ENCODE data around the gene HBQ1. TPM values are rescaled to one million over a fixed set of nuclear protein-coding genes. Genes with fewer than 3 reads are reported as not detected.

The HBQ1 gene
- 7.0 and 9.2 TPM in 2 replicates for total RNA-seq (2022)
- percentile 34 among the genes with signal in this experiment for Bru-seq, nascent RNA
- percentile 41 among the genes with signal in this experiment for BruChase-seq, experiment 1, labeled RNA remaining after a 2-hour chase
- percentile 58 among the genes with signal in this experiment for BruChase-seq, experiment 2, labeled RNA remaining after a 6-hour chase
- long read RNA-seq, transcript HBQ1-201 (3 exons, 536 nt), result major isoform, 9 of 9 reads
- long read RNA-seq, partial matches to known transcripts, result 0 of 9 reads
- long read RNA-seq, other reads (novel, unspliced or antisense), result 0 of 9 reads

- no peaks in the 10 kb centered on the region for H3K4me1 Mint-ChIP-seq (ENCODE audit: low read depth, unreplicated experiment)
- no TSS peak for BruUV-seq (replicated peaks)
- H3K27me3 Mint-ChIP-seq (ENCODE audit: insufficient read depth, unreplicated experiment), result peaks cover 4% of the 10 kb centered on the region
- peak within 1 kb of the TSS; percentile 64 for H3K4me3 Mint-ChIP-seq (ENCODE audit: unreplicated experiment)
- Histone ChIP-seq H3K4me1 (peaks cover 5% of the 10 kb centered on the region), H3K4me3 (ENCODE audit: low read depth, low read length) (peak within 1 kb of the TSS; percentile 83), H3K27me3 (replicated peaks; ENCODE audit: control insufficient read depth, insufficient read depth, low read length) (no peaks in the 10 kb centered on the region), H3K36me3 (ENCODE audit: control insufficient read depth, insufficient read depth, low read length) (no peaks in the 10 kb centered on the region), H3K9me3 (no peaks in the 10 kb centered on the region)
- H3K9me3 Mint-ChIP-seq (ENCODE audit: unreplicated experiment), result no peaks in the 10 kb centered on the region
- DNase-seq, result peak in 1 of 2 experiments; percentile 80
- peak in 1 of 2 experiments; percentile 43 for TF ChIP-seq CTCF (IDR thresholded peaks at IDR 0.05; ENCODE audit: insufficient read depth in 1 of 2, low read depth in 1 of 2, low read length in 1 of 2, severe bottlenecking in 1 of 2, unreplicated experiment in 1 of 2)
- ChIA-PET CTCF (interaction anchor here (0.5 to 1.4 kb wide), 7 partner anchors 9 to 221 kb away, joined by 3 to 7 read pairs (median 5); partner anchors contain the start of gene RHBDF1), POLR2A (interaction anchor here (0.6 kb wide), 1 partner anchor 171 kb away, joined by 3 read pairs; no protein-coding TSS in a partner anchor)
- peaks cover 32% of the 10 kb centered on the region for H3K36me3 Mint-ChIP-seq (ENCODE audit: insufficient read depth, unreplicated experiment)
- intact Hi-C loops (cut with micrococcal nuclease; ENCODE audit: unreplicated experiment), result loop anchor here (2.0 kb wide), 2 partner anchors 63 to 73 kb away; no protein-coding TSS in a partner anchor
- no peak within 1 kb of the TSS for H3K27ac Mint-ChIP-seq (ENCODE audit: unreplicated experiment)
Measured at GRCh38 chr16:180101-180675, at the start of gene HBQ1. Gene HBQ1 (plus strand): TSS chr16:180459. CDS start chr16:180487, 28 bp downstream.

- Histone ChIP-seq H3K4me3 (ENCODE audit: low read depth, low read length) (no peak overlapping the region), H3K9me3 (no peaks in the 10 kb centered on the region), H3K4me1 (no peaks in the 10 kb centered on the region), H3K27me3 (replicated peaks; ENCODE audit: control insufficient read depth, insufficient read depth, low read length) (no peaks in the 10 kb centered on the region), H3K36me3 (ENCODE audit: control insufficient read depth, insufficient read depth, low read length) (no peaks in the 10 kb centered on the region)
- no peaks in the 10 kb centered on the region for H3K36me3 Mint-ChIP-seq (ENCODE audit: insufficient read depth, unreplicated experiment)
- ChIA-PET CTCF (no interaction called here), POLR2A (no interaction called here)
- no peak for TF ChIP-seq CTCF (IDR thresholded peaks at IDR 0.05; ENCODE audit: insufficient read depth in 1 of 2, low read depth in 1 of 2, low read length in 1 of 2, severe bottlenecking in 1 of 2, unreplicated experiment in 1 of 2)
- no TSS peak for BruUV-seq (replicated peaks)
- H3K9me3 Mint-ChIP-seq (ENCODE audit: unreplicated experiment), result no peaks in the 10 kb centered on the region
- H3K4me1 Mint-ChIP-seq (ENCODE audit: low read depth, unreplicated experiment), result no peaks in the 10 kb centered on the region
- no peaks in the 10 kb centered on the region for H3K27me3 Mint-ChIP-seq (ENCODE audit: insufficient read depth, unreplicated experiment)
- no peak overlapping the region for H3K4me3 Mint-ChIP-seq (ENCODE audit: unreplicated experiment)
- H3K27ac Mint-ChIP-seq (ENCODE audit: unreplicated experiment), result no peak overlapping the region
- no peak for DNase-seq
- intact Hi-C loops (cut with micrococcal nuclease; ENCODE audit: unreplicated experiment), result no loop called here
Measured at GRCh38 chr16:130533-131173, 49.6 kb upstream of the HBQ1 start.

GRCh38 chr16:132120-132519 lies 48.1 kb upstream of the HBQ1 start:
- intact Hi-C loops (cut with micrococcal nuclease; ENCODE audit: unreplicated experiment), result no loop called here
- H3K36me3 ChIP-seq (ENCODE audit: control insufficient read depth, insufficient read depth, low read length), result no peaks in the 10 kb centered on the region
- no peaks in the 10 kb centered on the region for H3K4me1 ChIP-seq
- no peaks in the 10 kb centered on the region for H3K27me3 ChIP-seq (replicated peaks; ENCODE audit: control insufficient read depth, insufficient read depth, low read length)
- no peak overlapping the region for H3K4me3 Mint-ChIP-seq (ENCODE audit: unreplicated experiment)
- no peak overlapping the region for H3K4me3 ChIP-seq (ENCODE audit: low read depth, low read length)
- ChIA-PET CTCF (no interaction called here), POLR2A (no interaction called here)
- no peak for TF ChIP-seq CTCF (IDR thresholded peaks at IDR 0.05; ENCODE audit: insufficient read depth in 1 of 2, low read depth in 1 of 2, low read length in 1 of 2, severe bottlenecking in 1 of 2, unreplicated experiment in 1 of 2)
- H3K27ac Mint-ChIP-seq (ENCODE audit: unreplicated experiment), result no peak overlapping the region
- H3K4me1 Mint-ChIP-seq (ENCODE audit: low read depth, unreplicated experiment), result no peaks in the 10 kb centered on the region
- no peaks in the 10 kb centered on the region for H3K36me3 Mint-ChIP-seq (ENCODE audit: insufficient read depth, unreplicated experiment)
- no peaks in the 10 kb centered on the region for H3K9me3 Mint-ChIP-seq (ENCODE audit: unreplicated experiment)
- H3K9me3 ChIP-seq, result no peaks in the 10 kb centered on the region
- BruUV-seq (replicated peaks), result no TSS peak
- H3K27me3 Mint-ChIP-seq (ENCODE audit: insufficient read depth, unreplicated experiment), result no peaks in the 10 kb centered on the region
- no peak for DNase-seq

Measured in Caco-2 (cell line).